H1 (cell line): ENCODE measurements around the gene ANKS1B. TPM values are rescaled to one million over a fixed set of nuclear protein-coding genes. Genes with fewer than 3 reads are reported as not detected.

Source experiments
- BCL11A ChIP-seq, 2 experiments: IDR thresholded peaks; one replicate each; pipeline ENCODE4 v1.6.1; 2011; ENCODE audit warnings: low read depth in 2 of 2, low read length in 2 of 2, mild to moderate bottlenecking in 2 of 2
- CHD2 ChIP-seq: IDR thresholded peaks from 2 replicates; pipeline ENCODE4 v1.6.1; 2012; ENCODE audit warnings: low read length, improper control_type of control experiment
- CHD7 ChIP-seq: fragments of 300-600 bp; sonication (generic); IDR thresholded peaks from 2 replicates; pipeline ENCODE4 v1.7.1; 2012; ENCODE audit warnings: low read length, moderate library complexity, mild to moderate bottlenecking, inconsistent platforms; ENCODE audit not compliant: insufficient replicate concordance
- CTBP2 ChIP-seq: IDR thresholded peaks from 2 replicates; pipeline ENCODE4 v1.7.0; 2011; ENCODE audit warnings: borderline replicate concordance, mild to moderate bottlenecking, moderate library complexity, mixed read lengths, low read length; ENCODE audit not compliant: insufficient read depth, insufficient read length
- EGR1 ChIP-seq: IDR thresholded peaks from 2 replicates; pipeline ENCODE4 v1.6.1; 2011; ENCODE audit warnings: low read depth, low read length, borderline replicate concordance
- JUN ChIP-seq: IDR thresholded peaks from 2 replicates; pipeline ENCODE4 v1.6.1; 2011; ENCODE audit warnings: low read depth, mild to moderate bottlenecking, improper control_type of control experiment, low read length
- KDM4A ChIP-seq: IDR thresholded peaks from one replicate; pipeline ENCODE4 v1.7.1; 2012; ENCODE audit warnings: low read depth, mild to moderate bottlenecking, moderate library complexity, low read length, inconsistent platforms; ENCODE audit not compliant: severe bottlenecking
- RXRA ChIP-seq: IDR thresholded peaks from 2 replicates; pipeline ENCODE4 v1.6.1; 2011; ENCODE audit warnings: low read depth, mild to moderate bottlenecking, low read length, moderate library complexity; ENCODE audit not compliant: insufficient read depth
- SP1 ChIP-seq: IDR thresholded peaks from 2 replicates; pipeline ENCODE4 v1.6.1; 2011; ENCODE audit warnings: low read depth, low read length
- polyA plus RNA-seq, 7 experiments: library from polyadenylated mRNA; depleted of rRNA in 3 of 7; stranded (reverse) in 5 of 7; unstranded in 2 of 7; fragments of >200 nt in 5 of 7; fragments of 200-250 nt in 2 of 7; gene quantifications; 1 replicate in 5 of 7; 2 replicates in 1 of 7; 4 replicates in 1 of 7; pipeline versions ENCODE4 v1.2.1 to v1.2.3, GENCODE V29; 2011 to 2013; ENCODE audit warnings: missing spikeins in 2 of 7, mixed read lengths in 2 of 7
- total RNA-seq: library from RNA; stranded (reverse); fragmentation: NEBNext Ultra II Directional; extraction: Animal tissue kit (Norgen Biotek cat#: 25700); gene quantifications from 2 replicates; pipeline ENCODE4 v1.2.1, GENCODE V29; 2021

ANKS1B gene
- total and polyA plus RNA-seq, 2 of the 8 experiments (the other 6 are each of a cell fraction or from before 2014, with no cell fraction given): 2.7 to 6.1 TPM

DNA sequence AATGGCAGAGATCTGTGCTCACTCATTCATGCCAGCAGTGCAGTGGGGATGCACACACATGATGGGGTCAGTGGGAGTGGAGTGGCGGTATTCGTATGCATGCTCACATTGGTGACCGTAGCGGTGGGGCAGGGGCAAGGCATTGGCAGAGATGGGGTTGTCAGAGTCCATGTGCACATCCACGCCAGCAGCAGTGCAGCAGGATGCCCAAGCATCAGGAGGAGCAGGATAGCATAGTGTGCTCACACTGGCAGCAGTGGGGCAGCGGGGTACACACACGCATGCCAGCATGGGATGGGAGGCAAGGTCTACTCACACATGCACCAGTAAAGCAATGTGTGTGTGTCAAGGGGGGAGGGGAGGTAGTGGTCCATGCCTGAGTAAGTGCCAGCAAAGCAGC lies 426.6 kb downstream of the ANKS1B start (continued):
- TF ChIP-seq CHD7: no peak
- no peak for TF ChIP-seq SP1
- no peak for TF ChIP-seq JUN
- TF ChIP-seq BCL11A (IDR thresholded peaks at IDR 0.05; ENCODE audit: low read depth in 2 of 2, low read length in 2 of 2): no peak
- TF ChIP-seq RXRA: no peak
- TF ChIP-seq EGR1: no peak
- TF ChIP-seq KDM4A: no peak
- no peak for TF ChIP-seq CTBP2
- TF ChIP-seq CHD2: no peak
